Rectal smooth muscle tissue (tissue), 1 donor: ENCODE data around the gene USB1.
"Not testable (repeated sequence)": the region's sequence is repeated elsewhere in the genome, so short reads cannot be mapped to it uniquely, and the experiment has no call there.

Source experiments
- H3K27ac ChIP-seq: one replicate; pipeline ENCODE4 v1.7.0; 2013; ENCODE audit warnings: low read depth, low read length, inconsistent platforms
- H3K27me3 ChIP-seq: one replicate; pipeline ENCODE4 v1.7.0; 2013; ENCODE audit warnings: low read length; ENCODE audit not compliant: control insufficient read depth, insufficient read depth
- H3K36me3 ChIP-seq: one replicate; pipeline ENCODE4 v1.7.0; 2013; ENCODE audit warnings: low read length; ENCODE audit not compliant: control insufficient read depth, insufficient read depth
- H3K4me1 ChIP-seq: one replicate; pipeline ENCODE4 v1.7.0; 2013; ENCODE audit warnings: low read length; ENCODE audit not compliant: control insufficient read depth, insufficient read depth
- H3K4me3 ChIP-seq: one replicate; pipeline ENCODE4 v1.7.0; 2013; ENCODE audit warnings: low read length
- H3K9ac ChIP-seq: one replicate; pipeline ENCODE4 v1.7.0; 2013; ENCODE audit warnings: low read length

The USB1 gene

DNA sequence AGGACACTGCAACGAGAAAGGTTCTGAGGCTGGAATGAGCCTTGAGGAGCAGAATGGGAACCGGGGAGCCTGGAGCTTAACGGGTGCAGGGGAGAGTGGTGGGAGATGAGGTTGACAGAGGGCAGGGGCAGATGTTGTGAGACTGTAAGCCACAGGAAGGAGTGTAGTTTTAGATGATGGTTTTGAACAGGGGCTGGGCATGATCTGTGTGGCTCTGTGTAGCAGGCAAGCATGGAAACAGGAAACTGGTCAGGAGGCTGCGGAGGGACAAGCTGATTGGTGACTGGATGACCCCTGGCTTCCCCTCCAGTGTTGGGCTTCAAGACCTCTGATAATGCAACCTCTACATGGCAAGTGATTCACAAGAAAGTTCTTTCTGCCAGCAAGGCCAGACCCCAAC is 28.9 kb upstream of the USB1 start:
- H3K36me3 ChIP-seq: no peaks in the 10 kb centered on the region
- no peak overlapping the region for H3K27ac ChIP-seq
- H3K27me3 ChIP-seq: no peaks in the 10 kb centered on the region
- H3K4me1 ChIP-seq: peaks cover 6% of the 10 kb centered on the region
- H3K4me3 ChIP-seq: no peak overlapping the region
- H3K9ac ChIP-seq: no peak overlapping the region

DNA sequence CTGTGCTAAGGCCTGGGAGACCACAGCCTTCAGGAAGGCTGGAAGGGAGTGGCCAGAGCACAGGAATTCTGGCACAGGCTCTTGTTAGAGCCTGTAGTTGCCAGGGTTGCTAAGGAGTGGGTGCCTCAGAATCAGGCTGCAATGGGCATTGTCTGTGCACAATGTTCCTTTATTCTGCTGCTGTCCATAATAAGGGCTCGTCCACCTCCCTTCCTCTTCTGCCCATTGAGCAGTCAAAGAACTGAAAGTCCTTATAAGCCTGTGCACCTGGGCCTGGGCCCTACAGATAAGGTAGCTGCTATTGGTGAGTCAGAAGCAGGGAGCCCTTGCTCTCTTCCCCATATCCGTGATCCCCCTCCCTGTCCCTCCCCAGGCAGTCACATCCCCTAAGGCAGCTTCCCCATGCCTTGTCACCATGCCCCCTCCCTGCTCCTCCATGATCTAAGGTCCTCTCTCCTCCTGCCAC is 24.8 kb upstream of the USB1 start:
- Histone ChIP-seq H3K36me3 (no peaks in the 10 kb centered on the region), H3K27ac (peak overlapping the region; percentile 19), H3K9ac (no peak overlapping the region), H3K4me1 (peaks cover 6% of the 10 kb centered on the region), H3K27me3 (no peaks in the 10 kb centered on the region), H3K4me3 (no peak overlapping the region)

DNA sequence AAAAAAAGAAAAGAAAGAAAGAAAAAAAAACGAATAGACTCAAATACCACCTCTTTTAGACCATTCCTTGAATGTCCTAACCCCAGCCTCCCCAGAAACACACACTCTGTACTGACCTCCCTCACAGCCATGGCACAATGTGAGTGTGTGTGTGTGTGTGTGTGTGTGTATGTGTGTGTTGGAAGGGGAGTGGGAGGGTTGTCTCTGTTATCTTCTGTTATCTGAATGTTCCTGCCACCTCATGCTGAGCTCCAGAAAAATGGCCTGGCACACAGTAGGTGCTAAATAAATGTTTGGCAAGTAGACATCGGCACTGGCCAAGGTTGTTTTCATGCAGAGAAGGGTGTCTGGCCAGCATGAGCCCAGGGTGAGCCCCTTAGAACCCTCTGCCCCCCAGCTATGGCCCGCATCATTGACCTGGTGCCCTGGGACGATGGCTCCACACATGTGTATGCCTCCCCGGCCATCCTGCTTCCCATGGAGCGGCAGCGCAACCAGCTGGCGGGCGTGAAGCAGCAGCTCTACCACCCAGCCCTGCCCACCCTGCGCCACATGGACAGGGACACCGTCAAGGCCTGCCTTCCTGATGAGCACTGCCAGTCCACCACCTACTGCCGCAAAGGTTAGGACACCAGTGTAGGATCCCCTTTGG is 23.7 kb upstream of the USB1 start:
- no peak overlapping the region for H3K9ac ChIP-seq
- H3K36me3 ChIP-seq: no peaks in the 10 kb centered on the region
- H3K4me1 ChIP-seq: peaks cover 6% of the 10 kb centered on the region
- H3K4me3 ChIP-seq: no peak overlapping the region
- H3K27ac ChIP-seq: no peak overlapping the region
- H3K27me3 ChIP-seq: no peaks in the 10 kb centered on the region

DNA sequence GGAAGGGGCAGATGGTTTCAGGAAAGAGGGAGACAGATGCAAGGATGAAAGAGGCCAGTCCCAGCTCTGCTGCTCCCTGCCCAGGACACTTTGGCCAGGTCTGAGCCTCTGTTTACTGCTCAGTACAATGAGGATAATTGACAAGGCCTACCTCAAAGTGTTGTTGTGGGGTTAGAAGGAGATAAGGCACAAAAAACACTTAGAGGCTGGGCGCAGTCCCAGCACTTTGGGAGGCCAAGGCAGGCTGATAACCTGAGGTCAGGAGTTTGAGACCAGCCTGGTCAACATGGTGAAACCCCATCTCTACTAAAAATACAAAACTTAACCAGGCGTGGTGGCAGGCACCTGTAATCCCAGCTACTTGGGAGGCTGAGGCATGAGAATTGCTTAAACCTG is 23.1 kb upstream of the USB1 start:
- H3K27ac ChIP-seq, H3K27me3 ChIP-seq, H3K36me3 ChIP-seq, H3K4me3 ChIP-seq, H3K4me1 ChIP-seq, H3K9ac ChIP-seq: not testable (repeated sequence)

DNA sequence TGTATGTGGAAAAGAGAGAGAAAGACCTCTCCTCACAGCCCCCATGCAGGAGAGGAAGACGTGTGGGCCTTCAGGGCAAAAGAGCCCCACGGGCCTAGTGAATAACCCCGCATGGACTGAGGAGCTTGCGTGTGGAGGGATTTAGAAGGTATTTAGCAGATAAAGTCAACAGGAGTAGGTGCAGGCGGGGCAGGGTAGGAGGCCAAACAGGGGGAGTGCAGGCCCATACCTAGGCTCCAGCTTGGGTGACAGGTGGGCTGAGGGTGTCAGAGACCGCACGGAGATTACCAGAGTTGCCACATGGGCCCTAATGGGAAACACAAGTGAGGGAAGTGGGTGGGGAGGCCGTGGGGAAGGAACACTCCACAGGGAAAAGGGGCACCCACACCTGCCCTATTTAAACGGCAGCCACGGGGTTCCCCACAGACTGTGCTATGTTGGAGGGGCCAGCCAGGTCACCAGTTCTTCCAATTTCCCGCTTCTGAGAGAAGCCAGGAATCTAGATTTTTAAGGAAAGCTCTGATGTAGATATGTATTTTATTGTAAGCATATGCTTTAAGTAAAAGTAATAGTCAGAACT is 22.1 kb upstream of the USB1 start:
- Histone ChIP-seq H3K27me3 (no peaks in the 10 kb centered on the region), H3K36me3 (no peaks in the 10 kb centered on the region), H3K4me3 (no peak overlapping the region), H3K4me1 (peaks cover 6% of the 10 kb centered on the region), H3K27ac (no peak overlapping the region), H3K9ac (no peak overlapping the region)

DNA sequence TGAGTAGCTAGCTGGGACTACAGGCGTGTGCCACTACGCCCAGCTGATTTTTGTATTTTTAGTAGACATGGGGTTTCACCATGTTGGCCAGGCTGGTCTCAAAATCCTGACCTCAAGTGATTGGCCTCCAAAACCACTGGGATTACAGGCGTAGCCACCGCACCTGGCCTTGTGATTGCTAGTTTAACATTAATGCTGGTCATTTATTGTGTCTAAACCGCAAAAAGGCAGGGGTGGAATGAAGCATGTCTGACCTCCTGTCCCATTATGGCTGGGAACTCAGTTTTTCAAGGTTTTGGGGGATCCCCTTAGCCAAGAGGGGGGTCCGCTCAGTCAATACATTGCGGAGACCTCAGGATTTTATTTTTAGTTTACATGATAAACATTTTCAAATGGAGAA is 19.6 kb upstream of the USB1 start:
- Histone ChIP-seq H3K27me3 (no peaks in the 10 kb centered on the region), H3K27ac (no peak overlapping the region), H3K4me3 (no peak overlapping the region), H3K36me3 (no peaks in the 10 kb centered on the region), H3K9ac (no peak overlapping the region), H3K4me1 (peaks cover 4% of the 10 kb centered on the region)

DNA sequence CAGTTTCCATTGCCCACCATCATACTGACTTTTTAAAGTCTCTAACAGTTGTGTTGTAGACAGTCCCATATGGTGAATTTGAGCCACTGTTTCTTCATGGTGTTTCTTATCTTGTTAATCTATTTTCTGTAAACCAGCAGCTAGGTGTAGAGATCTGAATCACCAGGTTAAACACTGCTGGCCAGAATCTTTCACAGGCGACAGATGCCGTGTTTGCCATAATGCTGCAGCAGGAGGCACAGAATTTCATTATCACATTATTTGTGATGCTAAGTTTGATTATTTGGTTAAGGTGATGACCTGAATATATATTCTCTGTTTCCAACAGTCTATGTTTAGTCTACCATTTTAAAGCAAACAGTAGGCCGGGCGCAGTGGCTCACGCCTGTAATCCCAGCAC is 18.8 kb upstream of the USB1 start:
- no peaks in the 10 kb centered on the region for H3K36me3 ChIP-seq
- no peaks in the 10 kb centered on the region for H3K27me3 ChIP-seq
- H3K4me3 ChIP-seq: no peak overlapping the region
- no peak overlapping the region for H3K9ac ChIP-seq
- H3K4me1 ChIP-seq: peaks cover 3% of the 10 kb centered on the region
- no peak overlapping the region for H3K27ac ChIP-seq

DNA sequence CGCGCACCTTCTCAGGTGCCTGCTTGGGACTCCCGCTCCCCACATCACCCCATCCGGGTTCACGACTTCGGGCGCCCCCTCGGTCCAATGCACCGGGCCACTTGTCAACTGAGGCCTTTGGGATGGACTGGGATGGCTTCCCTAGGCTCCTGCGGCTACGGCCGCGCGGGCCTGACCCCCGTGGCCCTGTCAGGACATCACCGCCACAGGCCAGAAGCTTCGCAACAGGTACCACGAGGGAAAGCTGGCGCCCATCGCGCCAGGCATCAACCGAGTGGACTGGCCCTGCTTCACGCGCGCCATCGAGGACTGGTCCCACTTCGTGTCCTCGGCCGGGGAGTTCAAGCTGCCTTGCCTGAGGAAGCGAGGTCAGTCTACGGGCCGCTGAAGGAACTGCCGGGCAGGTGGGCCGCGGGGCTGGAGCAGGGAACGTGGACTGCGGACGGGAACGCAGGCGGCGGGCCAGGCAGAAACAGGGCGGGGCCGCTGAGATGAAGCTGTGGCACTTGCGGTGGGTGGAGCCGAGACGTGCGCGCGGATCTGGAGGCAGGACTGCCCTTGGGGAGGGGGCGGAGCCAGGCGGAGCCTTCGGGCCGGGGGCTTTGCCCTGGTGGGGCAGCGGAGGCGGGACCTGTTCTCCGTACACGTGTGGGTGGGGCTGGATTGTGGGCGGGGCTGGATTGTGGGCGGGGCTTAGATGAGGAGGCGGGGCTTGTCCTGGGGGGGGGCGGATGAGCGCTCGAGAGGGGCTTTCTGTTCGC is 16.6 kb upstream of the USB1 start:
- H3K4me1 ChIP-seq: peaks cover 3% of the 10 kb centered on the region
- H3K4me3 ChIP-seq: peak overlapping the region; percentile 70
- peak overlapping the region; percentile 38 for H3K9ac ChIP-seq
- H3K27ac ChIP-seq: no peak overlapping the region
- H3K27me3 ChIP-seq: no peaks in the 10 kb centered on the region
- no peaks in the 10 kb centered on the region for H3K36me3 ChIP-seq

DNA sequence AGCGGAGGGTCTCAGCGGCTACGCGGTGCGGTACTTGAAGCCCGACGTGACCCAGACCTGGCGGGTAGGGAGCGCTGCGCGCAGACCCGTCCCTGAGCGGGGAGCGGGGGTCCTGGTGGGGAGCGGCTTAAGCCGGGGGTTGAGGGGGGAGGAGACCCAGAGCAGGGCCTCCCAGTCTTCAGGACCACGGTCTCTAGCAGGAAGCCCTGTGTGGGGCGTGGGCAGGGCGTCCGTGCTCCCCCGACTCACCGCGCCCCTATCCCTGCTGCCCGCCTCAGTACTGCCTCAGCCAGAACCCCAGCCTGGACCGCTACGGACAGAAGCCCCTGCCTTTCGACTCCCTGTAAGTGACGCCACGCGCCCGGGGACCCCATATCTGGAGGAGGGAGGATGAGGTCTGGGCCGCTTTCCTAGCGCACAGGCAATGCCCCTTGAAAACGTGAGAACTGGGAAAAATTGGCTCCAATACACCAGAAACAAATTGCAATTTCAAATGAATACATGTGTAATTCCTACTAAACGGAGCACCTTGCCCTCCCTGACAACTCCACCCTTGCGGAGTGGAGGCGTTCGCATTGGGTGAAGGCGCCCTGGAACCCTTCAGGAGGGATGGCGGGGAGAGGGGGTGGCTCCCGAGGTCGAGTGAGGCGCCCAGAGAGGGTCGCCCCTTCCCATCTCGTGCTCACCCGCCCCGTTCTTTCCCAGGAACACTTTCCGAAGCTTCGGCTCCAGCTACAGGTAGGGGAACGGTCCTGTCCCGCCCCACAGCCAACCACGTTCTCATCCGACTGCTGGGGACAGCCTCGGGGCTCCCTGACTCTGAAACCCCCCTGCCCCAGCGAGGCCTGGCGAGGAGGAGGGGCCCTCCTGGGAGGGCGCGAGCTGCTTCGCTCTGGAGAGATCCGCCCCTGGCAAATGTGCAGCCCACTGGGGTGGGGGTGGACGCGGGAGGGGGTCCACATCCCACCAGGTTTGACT is 15.7 kb upstream of the USB1 start:
- Histone ChIP-seq H3K27ac (no peak overlapping the region), H3K4me3 (peak overlapping the region; percentile 70), H3K4me1 (peaks cover 3% of the 10 kb centered on the region), H3K9ac (no peak overlapping the region), H3K36me3 (no peaks in the 10 kb centered on the region), H3K27me3 (no peaks in the 10 kb centered on the region)

DNA sequence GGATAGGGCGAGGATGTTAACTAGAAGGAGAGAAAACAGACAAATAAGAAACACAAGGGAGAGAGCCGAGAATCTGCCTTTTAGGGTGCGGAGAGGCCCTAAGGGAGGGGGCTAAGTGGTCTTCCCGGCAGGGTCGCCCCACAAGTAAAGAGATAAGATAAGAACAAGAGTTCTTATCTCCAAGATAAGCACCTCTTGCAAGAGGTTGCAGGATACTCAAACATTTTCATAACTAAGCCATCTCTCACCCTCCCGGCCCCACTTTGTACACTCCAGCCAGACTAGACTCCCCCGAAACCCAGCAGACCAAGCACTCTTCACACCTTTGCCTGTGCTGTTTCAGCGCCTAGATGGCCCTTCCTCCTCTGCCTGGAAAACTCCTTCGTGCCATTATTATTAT is 15.0 kb upstream of the USB1 start:
- H3K4me1 ChIP-seq: peaks cover 3% of the 10 kb centered on the region
- H3K27ac ChIP-seq: no peak overlapping the region
- no peaks in the 10 kb centered on the region for H3K27me3 ChIP-seq
- H3K36me3 ChIP-seq: no peaks in the 10 kb centered on the region
- H3K4me3 ChIP-seq: no peak overlapping the region
- no peak overlapping the region for H3K9ac ChIP-seq

DNA sequence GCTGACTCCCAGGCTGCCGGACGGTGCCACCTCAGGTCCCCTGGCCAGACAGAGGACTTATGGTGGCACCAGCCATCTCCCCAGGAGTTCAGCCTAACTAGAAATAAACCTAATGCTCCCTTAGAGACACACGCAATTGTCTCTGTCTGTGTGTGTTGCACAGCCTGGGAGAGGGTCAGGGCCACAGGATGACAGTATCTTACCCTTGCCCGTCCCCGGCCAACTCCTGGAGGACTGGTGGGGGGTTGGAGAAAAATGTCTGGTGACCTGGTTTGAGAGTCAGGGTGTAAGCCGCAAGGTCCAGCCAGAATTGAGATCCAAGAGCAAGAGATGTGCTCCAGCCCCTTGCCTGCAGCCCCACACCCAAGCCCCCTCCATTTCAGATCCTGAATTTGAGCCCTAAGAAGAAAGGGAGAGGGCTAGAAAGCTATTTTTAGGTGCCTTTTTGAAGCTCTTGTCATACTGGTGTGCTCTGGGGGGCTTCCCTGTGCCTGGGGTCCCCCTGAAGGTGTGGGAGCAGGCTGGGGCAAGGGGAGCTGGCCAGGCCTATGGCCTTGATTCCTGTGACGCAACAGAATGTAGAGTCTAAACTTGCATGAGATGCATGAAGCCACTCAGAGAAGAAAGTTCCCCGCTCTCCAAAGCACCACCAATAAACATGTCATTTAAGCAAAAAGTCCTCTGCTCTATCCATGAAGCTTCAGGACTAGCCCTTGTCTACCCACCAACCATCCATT is 13.6 kb upstream of the USB1 start:
- Histone ChIP-seq H3K9ac (no peak overlapping the region), H3K4me3 (no peak overlapping the region), H3K27ac (no peak overlapping the region), H3K36me3 (no peaks in the 10 kb centered on the region), H3K4me1 (peaks cover 3% of the 10 kb centered on the region), H3K27me3 (no peaks in the 10 kb centered on the region)
